GM19240 (cell line): ENCODE measurements around the gene SMARCA5.
"Not testable (repeated sequence)": the region's sequence is repeated elsewhere in the genome, so short reads cannot be mapped to it uniquely, and the experiment has no call there.

Experiments
- DNase-seq: peaks from one replicate; pipeline ENCODE4 v3.0.0; 2011; ENCODE audit warnings: low spot score; ENCODE audit not compliant: insufficient read length

Gene SMARCA5, protein sequence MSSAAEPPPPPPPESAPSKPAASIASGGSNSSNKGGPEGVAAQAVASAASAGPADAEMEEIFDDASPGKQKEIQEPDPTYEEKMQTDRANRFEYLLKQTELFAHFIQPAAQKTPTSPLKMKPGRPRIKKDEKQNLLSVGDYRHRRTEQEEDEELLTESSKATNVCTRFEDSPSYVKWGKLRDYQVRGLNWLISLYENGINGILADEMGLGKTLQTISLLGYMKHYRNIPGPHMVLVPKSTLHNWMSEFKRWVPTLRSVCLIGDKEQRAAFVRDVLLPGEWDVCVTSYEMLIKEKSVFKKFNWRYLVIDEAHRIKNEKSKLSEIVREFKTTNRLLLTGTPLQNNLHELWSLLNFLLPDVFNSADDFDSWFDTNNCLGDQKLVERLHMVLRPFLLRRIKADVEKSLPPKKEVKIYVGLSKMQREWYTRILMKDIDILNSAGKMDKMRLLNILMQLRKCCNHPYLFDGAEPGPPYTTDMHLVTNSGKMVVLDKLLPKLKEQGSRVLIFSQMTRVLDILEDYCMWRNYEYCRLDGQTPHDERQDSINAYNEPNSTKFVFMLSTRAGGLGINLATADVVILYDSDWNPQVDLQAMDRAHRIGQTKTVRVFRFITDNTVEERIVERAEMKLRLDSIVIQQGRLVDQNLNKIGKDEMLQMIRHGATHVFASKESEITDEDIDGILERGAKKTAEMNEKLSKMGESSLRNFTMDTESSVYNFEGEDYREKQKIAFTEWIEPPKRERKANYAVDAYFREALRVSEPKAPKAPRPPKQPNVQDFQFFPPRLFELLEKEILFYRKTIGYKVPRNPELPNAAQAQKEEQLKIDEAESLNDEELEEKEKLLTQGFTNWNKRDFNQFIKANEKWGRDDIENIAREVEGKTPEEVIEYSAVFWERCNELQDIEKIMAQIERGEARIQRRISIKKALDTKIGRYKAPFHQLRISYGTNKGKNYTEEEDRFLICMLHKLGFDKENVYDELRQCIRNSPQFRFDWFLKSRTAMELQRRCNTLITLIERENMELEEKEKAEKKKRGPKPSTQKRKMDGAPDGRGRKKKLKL

DNA sequence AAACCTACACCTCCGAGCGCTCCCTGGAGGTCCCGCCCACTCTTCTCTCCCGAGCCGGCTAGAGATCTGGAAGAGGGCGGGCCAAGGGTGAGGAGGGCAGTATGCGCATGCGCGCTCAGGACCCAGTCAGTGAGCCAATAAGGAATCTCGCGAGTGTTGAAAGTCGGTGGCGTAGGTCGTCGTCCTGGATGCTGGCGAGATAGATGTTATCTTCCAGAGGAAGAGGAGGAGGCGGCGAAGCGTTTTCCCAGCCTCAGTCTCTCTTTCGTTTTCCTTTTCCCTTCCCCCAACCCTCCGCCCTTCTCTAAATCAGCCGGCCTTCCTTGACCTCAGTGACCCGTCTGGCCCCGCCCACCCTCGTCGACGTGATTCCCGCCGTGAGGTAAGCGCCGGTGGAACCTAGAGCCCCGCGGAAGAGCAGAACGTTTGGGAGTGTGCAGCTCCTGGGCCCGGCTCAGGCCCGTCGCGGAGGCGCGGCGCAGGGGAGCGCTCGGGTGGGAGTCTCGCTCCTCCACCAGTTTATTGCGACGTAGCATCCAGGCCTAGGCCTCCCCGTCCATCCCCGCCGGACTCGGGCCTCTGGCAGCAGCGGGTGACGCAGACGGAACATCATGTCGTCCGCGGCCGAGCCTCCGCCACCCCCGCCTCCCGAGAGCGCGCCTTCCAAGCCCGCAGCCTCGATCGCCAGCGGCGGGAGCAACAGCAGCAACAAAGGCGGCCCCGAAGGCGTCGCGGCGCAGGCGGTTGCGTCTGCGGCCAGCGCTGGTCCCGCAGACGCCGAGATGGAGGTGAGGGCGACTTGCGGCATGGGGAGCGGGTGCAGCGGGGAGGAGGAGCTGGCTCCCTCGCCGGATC is at the start of gene SMARCA5:
Gene SMARCA5, plus strand, starts transcription at position 389 of the 855 bp plus-strand sequence. Its CDS starts 223 bp downstream, at position 612.
- peak; percentile 75 for DNase-seq

DNA sequence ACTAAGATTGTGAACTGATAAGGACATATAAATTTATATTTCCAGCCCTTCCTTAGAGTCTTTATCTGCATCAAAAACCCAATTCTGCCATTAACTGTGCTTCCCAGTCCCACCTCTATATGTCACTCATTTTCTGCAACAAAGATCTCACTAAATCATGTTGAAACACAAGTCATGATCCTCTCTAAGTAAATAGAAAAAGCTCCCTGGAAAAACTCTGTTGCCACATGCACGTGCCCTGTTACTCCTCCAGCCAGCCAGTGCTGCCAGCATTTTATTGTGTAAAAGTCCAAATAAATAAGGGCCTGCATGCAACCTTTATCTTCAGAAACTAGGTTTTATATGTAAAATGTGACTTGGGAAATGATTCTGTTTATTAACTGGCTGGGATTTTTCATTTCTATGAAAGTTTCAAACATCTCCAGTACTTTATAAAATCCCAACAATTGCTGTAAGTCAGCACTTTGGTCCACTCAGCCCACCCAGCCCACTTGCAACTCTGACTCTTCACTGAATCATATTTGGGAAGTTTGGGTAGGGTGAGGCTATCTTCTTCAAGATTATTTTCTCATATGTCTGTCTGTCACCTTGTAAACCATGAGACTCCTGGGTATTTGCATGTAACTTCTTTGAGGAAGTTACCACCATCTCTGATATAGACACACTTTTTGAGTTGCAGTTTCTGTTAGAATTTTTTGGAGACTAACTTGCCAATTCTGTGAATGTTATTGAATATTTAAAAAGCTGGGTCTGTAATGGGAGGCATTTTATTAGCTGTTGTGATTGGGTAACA is 40.0 kb upstream of the SMARCA5 start:
- DNase-seq = peak; percentile 4

DNA sequence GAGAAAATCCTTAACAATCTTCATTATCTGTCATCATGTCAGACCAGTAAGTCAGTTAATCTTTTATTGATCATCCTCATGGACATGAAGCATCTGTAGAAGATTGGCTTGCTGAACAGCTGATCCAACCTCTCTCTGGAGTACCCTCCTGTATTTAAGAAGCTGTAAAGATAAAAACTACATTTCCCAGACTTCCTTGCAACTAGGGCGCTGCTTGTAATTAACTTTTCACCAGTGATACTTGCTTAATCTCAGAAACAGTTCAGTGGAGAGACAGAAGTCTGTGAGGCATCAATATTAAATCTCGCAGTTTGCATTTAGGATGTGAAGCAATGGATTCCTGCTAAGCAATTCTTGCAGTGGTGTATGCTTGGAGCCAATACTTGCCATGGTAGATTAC is 36.0 kb upstream of the SMARCA5 start:
- DNase-seq = no peak

DNA sequence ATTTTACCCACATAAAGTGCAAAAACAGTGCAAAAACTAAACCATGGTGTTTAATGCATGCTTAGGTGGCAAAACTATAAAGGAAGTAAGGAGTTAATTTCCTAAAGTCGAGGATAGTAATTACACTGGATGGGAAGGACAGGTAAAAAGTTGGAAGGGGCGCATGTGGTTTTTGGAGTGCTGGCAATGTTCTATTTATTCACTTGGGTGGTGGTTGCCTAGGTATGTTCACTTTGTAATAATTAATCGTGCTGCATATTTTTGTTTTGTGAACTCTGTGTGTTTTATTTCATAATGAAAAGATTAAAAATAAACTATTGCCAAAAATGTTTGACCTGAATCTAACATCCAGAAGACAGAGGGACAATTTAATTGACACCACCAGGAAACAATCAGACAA is 32.1 kb upstream of the SMARCA5 start:
- DNase-seq = no peak

DNA sequence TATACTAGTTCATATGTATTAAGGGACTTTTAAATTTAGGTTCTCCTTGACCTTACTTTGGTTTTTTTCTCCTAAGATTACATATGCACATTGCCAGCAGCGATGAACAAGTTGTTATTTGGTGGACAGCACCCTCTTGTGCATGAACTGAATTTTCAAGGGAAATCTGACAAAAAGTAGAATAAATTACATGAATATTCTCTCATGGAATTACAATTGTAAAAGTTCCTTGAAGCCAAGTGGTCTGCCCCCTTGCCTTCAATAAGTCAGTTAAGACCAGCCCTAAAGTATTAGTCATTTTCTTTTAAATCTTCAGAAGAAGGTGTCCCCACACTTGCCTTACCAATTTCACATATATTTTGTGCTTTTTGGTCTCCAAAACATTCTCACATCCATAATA is 30.7 kb upstream of the SMARCA5 start:
- no peak for DNase-seq

DNA sequence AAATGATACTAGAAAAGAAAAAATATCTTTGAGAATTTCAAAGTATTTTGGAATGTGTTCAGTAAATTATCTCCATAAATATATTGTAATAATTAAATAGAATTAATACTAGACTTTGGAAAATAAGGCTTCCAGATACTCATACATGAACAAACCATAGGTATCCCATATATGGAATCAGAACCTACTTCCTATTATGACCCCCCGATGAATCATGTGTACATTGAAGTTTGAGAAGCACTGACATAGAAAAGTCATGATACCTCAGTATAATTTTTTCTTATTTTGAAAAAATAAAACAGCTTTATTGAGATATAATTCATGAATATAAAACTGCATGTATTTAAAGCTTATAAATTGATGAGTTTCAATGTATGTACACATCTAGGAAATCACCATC is 27.2 kb upstream of the SMARCA5 start:
- DNase-seq = no peak

DNA sequence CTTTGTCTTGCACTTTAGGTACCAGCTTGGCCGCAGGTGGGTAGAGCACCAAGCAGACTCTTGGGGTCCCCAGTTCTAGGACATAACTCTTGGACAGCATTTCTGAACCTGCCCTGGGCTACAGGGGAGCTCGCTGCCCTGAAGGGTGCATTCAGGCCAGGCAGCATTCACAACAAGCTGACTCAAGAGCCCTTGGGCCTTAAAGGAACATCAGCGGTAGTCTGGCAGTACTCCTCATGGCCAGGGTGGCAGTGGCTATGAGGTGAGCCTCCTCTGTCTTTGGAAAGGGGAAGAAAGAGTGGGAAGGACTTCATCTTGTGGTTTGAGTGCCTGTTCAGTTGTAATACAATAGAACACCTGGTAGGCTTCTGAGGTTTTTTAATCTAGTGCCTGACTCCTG is 24.8 kb upstream of the SMARCA5 start:
- no peak for DNase-seq

DNA sequence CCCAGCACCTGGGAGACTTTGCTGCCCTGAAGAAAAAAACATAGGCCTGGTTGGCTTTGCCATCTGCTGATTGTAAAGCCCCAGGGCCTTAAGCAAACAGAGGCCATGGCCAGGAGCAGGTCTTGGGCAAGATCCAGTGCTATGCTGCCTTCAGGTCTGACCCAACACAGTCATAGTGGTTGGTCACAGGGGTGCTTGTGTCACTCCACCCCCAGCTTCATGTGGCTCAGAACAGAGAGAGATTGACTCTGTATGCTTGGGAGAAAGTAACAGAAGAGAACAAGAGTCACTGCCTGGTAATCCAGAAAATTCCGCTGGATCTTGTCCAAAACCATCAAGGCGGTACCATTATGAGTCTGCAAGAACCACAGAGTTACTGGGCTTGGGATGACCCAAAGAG is 24.4 kb upstream of the SMARCA5 start:
- no peak for DNase-seq

DNA sequence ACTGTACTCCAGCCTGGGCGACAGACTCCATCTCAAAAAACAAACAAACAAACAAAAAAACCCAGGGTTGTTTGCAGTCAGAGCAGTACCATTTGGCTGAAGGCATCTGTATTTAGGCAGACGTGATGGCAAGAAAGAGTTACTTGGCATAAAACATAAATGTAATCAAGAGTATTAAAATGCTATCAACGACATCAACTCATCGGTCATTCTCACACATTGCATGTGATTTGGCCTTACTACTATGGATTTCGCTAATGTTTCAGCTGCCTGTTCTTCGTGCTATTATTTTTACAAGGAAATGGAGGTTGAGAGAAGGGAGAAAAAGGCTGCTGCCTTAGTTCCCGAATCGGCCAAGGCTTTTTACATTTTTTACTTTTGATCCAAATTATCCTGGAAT is 15.5 kb upstream of the SMARCA5 start:
- no peak for DNase-seq

DNA sequence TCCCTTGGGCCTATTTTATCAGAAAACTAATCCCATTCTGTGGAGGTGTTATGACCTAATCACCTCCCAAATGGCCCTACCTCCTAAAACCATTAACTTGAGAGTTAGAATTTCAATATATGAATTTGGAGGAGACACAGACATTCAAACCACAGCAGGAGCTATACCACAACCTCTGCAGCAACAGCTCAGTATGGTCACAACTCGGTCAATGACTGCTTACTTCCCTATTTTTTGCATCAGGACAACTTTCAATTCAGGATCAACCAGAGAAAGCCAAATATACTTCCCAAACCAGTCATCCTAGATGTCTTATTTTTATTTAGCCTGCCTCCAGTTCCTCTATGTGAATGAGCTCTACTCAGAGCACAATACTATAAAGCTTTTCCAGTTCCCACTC is 11.3 kb upstream of the SMARCA5 start:
- no peak for DNase-seq

DNA sequence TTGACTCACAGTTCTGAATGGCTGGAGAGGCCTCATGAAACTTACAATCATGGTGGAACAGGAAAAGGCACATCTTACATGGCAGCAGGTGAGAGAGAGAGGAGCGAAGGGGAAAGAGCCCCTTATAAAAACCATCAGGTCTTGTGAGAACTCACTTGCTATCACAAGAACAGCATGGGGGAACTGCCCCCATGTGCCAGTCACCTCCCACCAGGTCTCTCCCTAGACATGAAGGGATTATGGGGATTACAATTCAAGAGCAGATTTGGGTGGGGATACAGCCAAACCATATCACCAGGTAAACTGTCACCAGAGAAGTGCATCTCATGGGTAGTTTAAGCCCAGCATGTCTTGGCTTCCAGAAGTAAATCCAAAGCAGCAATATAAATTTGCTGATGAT is 7.5 kb upstream of the SMARCA5 start:
- DNase-seq = no peak

DNA sequence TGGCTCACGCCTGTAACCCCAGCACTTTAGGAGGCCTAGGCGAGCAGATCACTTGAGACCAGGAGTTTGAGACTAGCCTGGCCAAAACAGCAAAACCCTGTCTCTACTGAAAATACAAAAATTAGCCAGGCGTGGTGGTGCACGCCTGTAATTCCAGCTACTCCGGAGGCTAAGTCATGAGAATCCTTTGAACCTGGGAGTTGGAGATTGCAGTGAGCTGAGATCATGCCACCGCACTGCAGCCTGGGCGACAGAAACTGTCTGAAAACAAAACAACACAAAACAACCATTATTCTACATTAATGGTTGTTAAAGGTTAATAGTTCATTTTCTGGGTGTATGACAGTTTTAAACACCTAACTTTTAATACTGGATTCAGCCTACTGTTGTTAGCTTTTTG is 1.6 kb upstream of the SMARCA5 start:
- DNase-seq = no peak

DNA sequence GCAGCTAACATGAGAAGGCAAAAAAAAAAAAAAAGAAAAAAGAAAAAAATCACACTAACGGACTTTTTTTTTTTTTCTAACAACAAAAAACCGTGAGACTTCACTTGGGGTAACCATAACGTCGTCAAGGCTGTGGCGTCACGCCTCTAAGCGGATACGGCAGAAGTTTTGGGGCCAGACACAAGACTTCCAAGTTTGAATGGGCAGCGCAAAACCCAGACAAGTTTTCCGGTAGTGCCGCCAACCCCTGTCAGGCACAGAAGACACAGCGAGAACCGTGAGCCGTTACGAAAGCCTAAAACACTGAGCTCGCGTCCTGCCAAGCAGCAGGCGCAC is 556 bp upstream of the SMARCA5 start:
- DNase-seq = no peak

DNA sequence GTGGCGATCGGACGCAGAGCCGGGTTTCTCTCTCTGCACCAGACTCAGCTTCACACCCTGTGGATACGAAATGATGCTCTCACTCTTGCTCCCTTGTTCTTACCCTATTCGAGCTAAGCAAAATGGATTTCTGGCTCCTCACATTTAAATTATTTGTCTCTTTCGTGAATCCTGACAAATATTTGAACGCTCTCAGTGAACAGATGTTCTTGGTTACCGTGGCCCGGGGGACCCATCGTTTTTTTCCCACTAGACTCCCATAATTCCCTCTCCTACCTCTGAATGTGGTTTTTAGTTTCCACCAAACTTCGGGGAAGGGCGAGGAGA is 630 bp downstream of the SMARCA5 start:
- DNase-seq = no peak

DNA sequence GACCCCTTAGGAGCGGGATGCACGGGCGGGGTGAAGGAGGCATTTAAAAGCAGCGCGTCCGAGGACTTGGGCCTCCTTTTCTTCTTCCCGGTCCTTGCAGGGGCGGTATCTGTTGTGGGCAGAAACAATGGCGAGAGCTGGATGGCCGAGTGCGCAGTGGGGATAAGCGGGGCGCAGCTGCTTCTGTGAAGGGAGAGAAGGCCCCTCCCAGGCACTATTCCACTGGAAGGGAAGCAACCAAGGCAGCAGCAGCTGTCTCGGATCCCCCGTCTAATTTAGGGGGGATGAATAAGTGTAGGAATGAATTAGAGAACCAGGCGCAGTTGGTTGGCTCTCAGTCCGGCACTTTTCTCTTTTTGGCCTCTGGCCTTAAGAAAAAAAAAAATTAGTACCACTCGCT is 995 bp downstream of the SMARCA5 start:
- no peak for DNase-seq

DNA sequence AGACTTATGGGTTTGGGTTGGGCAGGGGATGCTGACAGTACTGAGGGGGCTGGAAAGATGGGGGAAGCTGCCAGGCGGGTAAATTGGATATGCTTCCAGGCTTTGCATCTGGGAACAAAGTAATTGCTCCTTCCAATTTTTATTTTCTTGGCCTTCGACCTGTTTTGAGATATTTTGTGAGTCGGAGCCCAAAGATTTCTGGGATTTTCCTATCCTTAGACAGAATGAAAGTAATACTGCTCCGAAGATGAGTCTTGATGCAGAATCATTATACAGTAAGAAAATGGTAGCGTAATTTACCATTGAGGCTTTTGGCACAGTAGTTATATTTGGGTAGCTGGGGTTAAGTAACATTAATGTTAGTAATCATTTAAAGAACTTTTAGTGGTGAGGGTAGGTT is 1.4 kb downstream of the SMARCA5 start:
- no peak for DNase-seq

DNA sequence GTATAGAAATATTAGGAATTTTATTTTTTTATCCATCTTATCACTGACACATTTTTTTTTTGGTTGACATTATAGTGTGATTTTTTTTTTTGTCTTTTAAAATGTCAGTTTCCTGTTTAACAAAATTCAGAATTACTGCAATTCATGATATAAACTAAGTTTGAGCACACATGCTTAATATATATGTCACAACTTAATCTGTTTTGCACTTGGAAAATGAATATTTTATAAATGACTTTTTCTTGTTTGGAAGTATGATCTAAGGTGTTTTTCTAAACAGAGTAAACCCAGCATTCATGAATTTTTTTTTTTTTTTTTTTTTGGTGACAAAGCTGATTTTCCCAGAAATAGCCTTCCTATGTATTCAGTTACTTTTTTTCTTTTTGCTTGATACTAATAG is 2.4 kb downstream of the SMARCA5 start:
- no peak for DNase-seq

DNA sequence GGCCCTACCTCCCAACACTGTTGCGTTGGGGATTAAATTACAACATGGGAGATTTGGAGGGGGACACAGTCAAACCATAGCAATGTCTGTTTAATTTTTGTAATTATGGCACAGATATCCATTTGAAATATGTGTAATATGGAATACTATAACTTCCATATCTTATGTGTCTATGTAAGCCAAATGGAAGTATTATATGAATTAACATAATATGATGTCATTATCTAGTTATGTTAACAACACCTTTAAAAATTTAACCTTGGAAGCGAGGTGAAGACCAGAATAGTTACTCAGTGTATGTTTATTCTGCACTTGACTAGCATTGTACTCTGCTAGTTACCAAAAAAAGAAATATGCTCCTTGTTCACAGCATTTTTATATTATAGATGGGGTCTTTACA is 4.3 kb downstream of the SMARCA5 start:
- DNase-seq = no peak

DNA sequence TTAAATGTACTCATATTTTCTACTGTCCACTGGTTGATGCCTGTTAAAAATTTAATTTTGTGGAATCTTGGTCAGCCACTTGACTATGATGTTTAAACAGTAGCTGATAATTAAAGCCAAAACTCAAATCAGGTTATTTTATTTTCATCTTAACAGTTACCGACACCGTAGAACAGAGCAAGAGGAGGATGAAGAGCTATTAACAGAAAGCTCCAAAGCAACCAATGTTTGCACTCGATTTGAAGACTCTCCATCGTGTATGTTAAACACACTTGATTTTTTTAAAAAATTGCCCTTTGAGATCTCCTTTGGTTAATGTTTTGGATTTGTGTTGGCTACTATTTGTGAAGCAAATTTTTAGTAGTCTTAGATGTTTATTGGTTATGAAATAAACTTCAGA is 10.7 kb downstream of the SMARCA5 start:
- no peak for DNase-seq

DNA sequence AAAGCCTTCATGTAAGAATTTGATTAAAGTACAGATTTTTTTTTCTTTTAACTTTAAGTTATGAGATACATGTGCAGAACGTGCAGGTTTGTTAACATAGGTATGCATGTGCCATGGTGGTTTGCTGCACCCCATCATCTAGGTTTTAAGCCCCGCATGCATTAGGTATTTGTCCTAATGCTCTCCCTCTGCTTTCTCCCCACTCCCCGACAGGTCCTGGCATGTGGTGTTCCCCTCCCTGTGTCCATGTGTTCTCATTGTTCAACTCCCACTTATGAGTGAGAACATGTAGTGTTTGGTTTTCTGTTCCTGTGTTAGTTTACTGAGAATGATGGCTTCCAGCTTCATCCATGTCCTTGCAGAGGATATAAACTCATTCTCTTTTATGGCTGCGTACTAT is 14.5 kb downstream of the SMARCA5 start:
- DNase-seq = not testable (repeated sequence)

DNA sequence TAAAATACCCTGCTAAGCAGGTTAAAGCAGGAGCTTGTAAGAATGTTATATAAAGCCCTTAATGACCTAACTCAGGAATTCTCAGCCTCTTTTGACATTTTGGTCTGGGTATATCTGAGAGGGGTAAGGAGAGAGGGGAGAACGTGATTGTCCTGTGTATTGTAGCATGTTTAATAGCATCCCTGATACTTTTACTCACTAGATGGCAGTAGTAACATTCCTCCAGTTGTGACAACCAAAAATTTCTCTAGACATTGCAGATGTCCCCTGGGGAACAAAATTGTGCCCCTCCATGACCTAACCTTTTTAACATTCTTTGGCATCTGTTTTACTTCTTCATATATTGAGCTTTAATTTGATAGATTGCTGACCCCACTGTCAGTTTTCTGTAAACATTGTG is 17.9 kb downstream of the SMARCA5 start:
- DNase-seq = no peak
